Liver (tissue), 9 donors: ENCODE data around the gene SLIT3. TPM values are rescaled to one million over a fixed set of nuclear protein-coding genes. Genes with fewer than 3 reads are reported as not detected.

Experiments used
- DNase-seq: peaks from one replicate; pipeline ENCODE4 v3.0.0-alpha.2; 2017; ENCODE audit warnings: low spot score
- H3K27ac ChIP-seq, 2 donors: one replicate each; pipeline ENCODE4 v1.7.0; 2013; ENCODE audit warnings: inconsistent platforms in 2 of 2, low read length in 2 of 2, control low read depth in 1 of 2, low read depth in 1 of 2, mild to moderate bottlenecking in 1 of 2
- H3K27me3 ChIP-seq, 4 donors: one replicate each; pipeline versions ENCODE4 v1.6.1 to v1.7.0; 2013; ENCODE audit warnings: low read length in 3 of 4, inconsistent platforms in 1 of 4, mild to moderate bottlenecking in 1 of 4, moderate library complexity in 1 of 4; ENCODE audit not compliant: control insufficient read depth in 4 of 4, insufficient read depth in 4 of 4
- H3K36me3 ChIP-seq, 4 donors: one replicate each; pipeline versions ENCODE4 v1.6.1 to v1.7.0; 2013; ENCODE audit warnings: low read length in 3 of 4, mild to moderate bottlenecking in 3 of 4, low read depth in 1 of 4, moderate library complexity in 1 of 4; ENCODE audit not compliant: control insufficient read depth in 4 of 4, insufficient read depth in 3 of 4
- H3K4me1 ChIP-seq, 4 donors: one replicate each; pipeline versions ENCODE4 v1.6.1 to v1.7.0; 2013; ENCODE audit warnings: low read length in 3 of 4, mild to moderate bottlenecking in 3 of 4, moderate library complexity in 1 of 4; ENCODE audit not compliant: control insufficient read depth in 4 of 4, insufficient read depth in 4 of 4
- H3K4me3 ChIP-seq, 3 donors: one replicate each; pipeline versions ENCODE4 v1.6.1 to v1.7.0; 2013; ENCODE audit warnings: low read length in 3 of 3, control low read depth in 1 of 3, low read depth in 1 of 3, mild to moderate bottlenecking in 1 of 3
- H3K9ac ChIP-seq, 2 donors: one replicate each; pipeline ENCODE4 v1.7.0; 2013; ENCODE audit warnings: low read length in 2 of 2, mild to moderate bottlenecking in 2 of 2, moderate library complexity in 2 of 2, control low read depth in 1 of 2, low read depth in 1 of 2
- H3K9me3 ChIP-seq, 4 donors: one replicate each; pipeline versions ENCODE4 v1.6.1 to v1.7.0; 2013; ENCODE audit warnings: low read length in 3 of 4; ENCODE audit not compliant: control insufficient read depth in 4 of 4
- CTCF ChIP-seq: fragments of 150-350 bp; IDR thresholded peaks from 2 replicates; pipeline ENCODE4 v1.5.1; 2017; ENCODE audit warnings: improper control_type of control experiment, low read depth, low read length; ENCODE audit not compliant: missing input control
- EGR1 ChIP-seq, 2 donors: IDR thresholded peaks; 2 replicates each; pipeline ENCODE4 v1.6.1; 2016 to 2018; ENCODE audit warnings: antibody characterized with exemption in 2 of 2, low read depth in 2 of 2
- FOXA1 ChIP-seq: IDR thresholded peaks from 2 replicates; pipeline ENCODE4 v1.6.1; 2016; ENCODE audit warnings: antibody characterized with exemption
- FOXA2 ChIP-seq: IDR thresholded peaks from 2 replicates; pipeline ENCODE4 v1.6.1; 2016; ENCODE audit warnings: antibody characterized with exemption
- HNF4A ChIP-seq, 2 donors: conservative IDR thresholded peaks; 2 replicates each; pipeline ENCODE4 v1.6.1; 2016; ENCODE audit warnings: antibody characterized with exemption in 2 of 2, mild to moderate bottlenecking in 2 of 2
- HNF4G ChIP-seq: IDR thresholded peaks from 2 replicates; pipeline ENCODE4 v1.6.1; 2016; ENCODE audit warnings: antibody characterized with exemption
- NR2F2 ChIP-seq: IDR thresholded peaks from 2 replicates; pipeline ENCODE4 v1.6.1; 2016; ENCODE audit warnings: antibody characterized with exemption
- REST ChIP-seq: IDR thresholded peaks from 2 replicates; pipeline ENCODE4 v1.6.1; 2016; ENCODE audit warnings: antibody characterized with exemption, mild to moderate bottlenecking
- TAF1 ChIP-seq: conservative IDR thresholded peaks from 2 replicates; pipeline ENCODE4 v1.6.1; 2016; ENCODE audit warnings: antibody characterized with exemption, mild to moderate bottlenecking
- YY1 ChIP-seq: IDR thresholded peaks from 2 replicates; pipeline ENCODE4 v1.6.1; 2016; ENCODE audit warnings: antibody characterized with exemption, mild to moderate bottlenecking
- ZBTB33 ChIP-seq: IDR thresholded peaks from 2 replicates; pipeline ENCODE4 v1.6.1; 2016; ENCODE audit warnings: antibody characterized with exemption
- WGBS: extraction: QIAGEN DNeasy Blood & Tissue Kit; methylation state at CpG from one replicate; pipeline ENCODE4 v1.1.7; 2013; 5-methylcytosine and 5-hydroxymethylcytosine counted together
- polyA plus RNA-seq, 2 donors: library from polyadenylated mRNA; stranded (reverse) in 1 of 2; unstranded in 1 of 2; fragments of 200-250 nt in 1 of 2; fragments of >200 nt in 1 of 2; fragmentation: Nextera tagmentation in 1 of 2; extraction: Ambion mirVana in 1 of 2; gene quantifications; one replicate each; pipeline versions ENCODE4 v1.2.1 to v1.2.3, GENCODE V29; 2013 to 2015
- total RNA-seq, 2 donors: library from RNA; depleted of rRNA; stranded (reverse); fragments of >200 nt; gene quantifications; one replicate each; pipeline ENCODE4 v1.2.3, GENCODE V29; 2014
- donor health status: healthy.
- donor health status: healthy.
- donor health status: healthy.
- donor health status: healthy.
- donor health status: healthy.

Gene SLIT3
- total and polyA plus RNA-seq, 4 donors: 0.61 to 1.3 (median 0.91) TPM

GRCh38 chr5:169299191-169299662, 1.7 kb downstream of the SLIT3 start:
- Histone ChIP-seq H3K9me3 (no peaks in the 10 kb centered on the region), H3K36me3 (no peaks in the 10 kb centered on the region), H3K9ac (no peak overlapping the region), H3K27ac (no peak overlapping the region), H3K4me3 (no peak overlapping the region), H3K27me3 (peaks cover 3 to 19% (median 7%) of the 10 kb centered on the region in 4 donors), H3K4me1 (peaks cover 0 to 12% (median 5%) of the 10 kb centered on the region in 4 donors)
- no peak for DNase-seq
- TF ChIP-seq FOXA2: no peak
- TF ChIP-seq EGR1 (IDR thresholded peaks at IDR 0.05; ENCODE audit: low read depth in 2 of 2): no peak
- no peak for TF ChIP-seq ZBTB33
- 36% methylated on average over 7 of the region's 7 CpGs for WGBS

- Histone ChIP-seq H3K27ac (no peak overlapping the region), H3K9ac (no peak overlapping the region), H3K4me3 (no peak overlapping the region), H3K36me3 (no peaks in the 10 kb centered on the region), H3K27me3 (peaks cover 3 to 9% (median 7%) of the 10 kb centered on the region in 4 donors), H3K9me3 (no peaks in the 10 kb centered on the region), H3K4me1 (peaks cover 0 to 12% (median 5%) of the 10 kb centered on the region in 4 donors)
- 80% methylated on average over 6 of the region's 6 CpGs for WGBS
- no peak for DNase-seq
- TF ChIP-seq CTCF (no peak), ZBTB33 (no peak), REST (no peak), EGR1 (IDR thresholded peaks at IDR 0.05; ENCODE audit: low read depth in 2 of 2) (no peak), FOXA2 (no peak), NR2F2 (no peak), HNF4A (conservative IDR thresholded peaks at IDR 0.05) (no peak), HNF4G (no peak), YY1 (no peak), TAF1 (no peak), FOXA1 (no peak)
Observed at GRCh38 chr5:169298193-169298592, 2.7 kb downstream of the SLIT3 start.
